ENCODE results near the gene DNAL1. TPM values are rescaled to one million over a fixed set of nuclear protein-coding genes. Genes with fewer than 3 reads are reported as not detected.

The DNAL1 gene
- total and polyA plus RNA-seq, 9 of the 15 experiments (the other 6 are each of a cell fraction or from before 2014, with no cell fraction given): 1.6 to 11.7 (median 4.8) TPM

- TF ChIP-seq PHB (CRISPR knock-in tag; IDR thresholded peaks at IDR 0.05) (no peak), TOE1 (IDR thresholded peaks at IDR 0.05; ENCODE audit: borderline replicate concordance) (peak; percentile 41; the same call in 1 of the 2 replicates), TOE1 (CRISPR knock-in tag; IDR thresholded peaks at IDR 0.05; ENCODE audit: borderline replicate concordance, low read depth) (no peak), EWSR1 (IDR thresholded peaks at IDR 0.05; ENCODE audit: borderline replicate concordance, low read depth, partially characterized antibody) (no peak), TCF15 (CRISPR knock-in tag; IDR thresholded peaks at IDR 0.05) (no peak), ZNF75A (CRISPR knock-in tag; IDR thresholded peaks at IDR 0.05) (no peak), CBX8 (IDR thresholded peaks at IDR 0.05; ENCODE audit: borderline replicate concordance, extremely low read depth, low read depth, low read length, poor library complexity, severe bottlenecking) (no peak), ZNF282 (CRISPR knock-in tag; IDR thresholded peaks at IDR 0.05) (no peak), GTF2E2 (tag; IDR thresholded peaks at IDR 0.05) (peak; percentile 52; the same call in 1 of the 2 replicates), POLR3G (IDR thresholded peaks at IDR 0.05; ENCODE audit: extremely low read depth, insufficient read length, insufficient replicate concordance) (no peak), EGR1 (conservative IDR thresholded peaks at IDR 0.05) (peak; percentile 40), NFATC3 (IDR thresholded peaks at IDR 0.05) (no peak), NRF1 (conservative IDR thresholded peaks at IDR 0.05 in 1 of 2, IDR thresholded peaks at IDR 0.05 in 1 of 2) (peak in 1 of 2 experiments; percentile 41; a peak in 3 of 4 replicates), POLR2A (conservative IDR thresholded peaks at IDR 0.05) (peak; percentile 72), ZNF24 (IDR thresholded peaks at IDR 0.05) (0 out of 2 replicates have a peak, but pooled peaks have one; percentile 26), MCM3 (IDR thresholded peaks at IDR 0.05) (no peak), IFI16 (CRISPR knock-in tag; IDR thresholded peaks at IDR 0.05) (no peak), CREM (IDR thresholded peaks at IDR 0.05; ENCODE audit: low read depth) (peak; percentile 77), ZNF184 (CRISPR knock-in tag; IDR thresholded peaks at IDR 0.05) (no peak), ADNP (tag; IDR thresholded peaks at IDR 0.05) (no peak), MXI1 (IDR thresholded peaks at IDR 0.05; ENCODE audit: low read depth, low read length) (peak; percentile 52; the same call in 1 of the 2 replicates), TBL1XR1 (IDR thresholded peaks at IDR 0.05; ENCODE audit: low read length in 2 of 2) (no peak), GATAD2B (IDR thresholded peaks at IDR 0.05; ENCODE audit: borderline replicate concordance) (no peak; the same call in 1 of the 2 replicates), PTBP1 (IDR thresholded peaks at IDR 0.05; ENCODE audit: low read depth, low read length) (no peak), FOXP4 (CRISPR knock-in tag; IDR thresholded peaks at IDR 0.05; ENCODE audit: borderline replicate concordance) (no peak), ZBTB17 (CRISPR knock-in tag; IDR thresholded peaks at IDR 0.05) (peak; percentile 71; the same call in 1 of the 2 replicates), RFX7 (CRISPR knock-in tag; IDR thresholded peaks at IDR 0.05) (no peak), NELFE (IDR thresholded peaks at IDR 0.05; ENCODE audit: insufficient read depth, insufficient read length) (no peak), ZNF583 (CRISPR knock-in tag; IDR thresholded peaks at IDR 0.05) (no peak), TAF1 (IDR thresholded peaks at IDR 0.05; ENCODE audit: control insufficient read depth, extremely low read depth, insufficient read depth, low read length, severe bottlenecking) (peak; percentile 74)
Measured at GRCh38 chr14:73713803-73714655, 69.2 kb downstream of the DNAL1 start, which contains the start of gene PNMA1 (continued).

All from K562 (cell line).